Activated naive CD4-positive, alpha-beta T cell treated with Interleukin-2 at 50 U/mL for 16 hours (primary cell): ENCODE data around the gene EPB41L5.
A peak's percentile ranks its signal among the peaks of the same experiment; 100 is the strongest.
"Not testable (repeated sequence)": the region's sequence is repeated elsewhere in the genome, so short reads cannot be mapped to it uniquely, and the experiment has no call there.

Experiments
- DNase-seq: peaks from one replicate; pipeline ENCODE4 v3.0.0-alpha.2; 2020

The EPB41L5 gene

DNA sequence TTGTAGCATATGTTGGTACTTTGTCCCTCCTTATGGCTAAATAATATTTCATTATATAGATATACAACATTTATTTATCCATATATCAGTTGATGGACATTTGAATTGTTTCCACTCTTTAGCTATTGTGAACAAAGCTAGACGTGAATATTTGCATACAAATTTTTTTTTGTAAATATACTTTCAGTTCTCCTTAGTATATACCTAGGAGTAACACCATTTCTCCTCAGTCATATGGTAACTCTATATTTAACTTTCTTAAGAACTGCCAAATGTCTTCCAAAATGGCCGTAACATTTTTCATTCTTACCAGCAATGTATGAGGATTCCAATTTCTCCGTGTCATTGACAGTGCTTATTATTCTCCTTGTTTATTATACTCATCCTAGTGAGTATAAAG, 135.8 kb downstream of the EPB41L5 start:
- no peak for DNase-seq

DNA sequence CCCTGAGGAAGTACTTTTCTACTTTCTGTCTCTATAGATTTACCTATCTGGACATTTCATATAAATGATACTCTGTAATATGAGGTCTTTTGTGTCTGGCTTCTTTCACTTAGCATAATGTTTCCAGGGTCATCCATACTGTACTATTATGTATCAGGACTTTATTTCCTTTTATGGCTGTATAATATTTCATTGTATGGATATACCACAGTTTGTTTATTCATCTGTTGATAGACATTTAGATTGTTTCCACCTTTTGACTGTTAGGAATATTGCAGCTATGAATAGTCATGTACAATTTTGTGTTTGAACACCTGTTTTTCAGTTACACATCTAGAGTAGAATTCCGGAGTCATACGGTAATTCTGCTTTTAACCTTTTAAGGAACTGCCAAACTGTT, 136.5 kb downstream of the EPB41L5 start:
- no peak for DNase-seq

DNA sequence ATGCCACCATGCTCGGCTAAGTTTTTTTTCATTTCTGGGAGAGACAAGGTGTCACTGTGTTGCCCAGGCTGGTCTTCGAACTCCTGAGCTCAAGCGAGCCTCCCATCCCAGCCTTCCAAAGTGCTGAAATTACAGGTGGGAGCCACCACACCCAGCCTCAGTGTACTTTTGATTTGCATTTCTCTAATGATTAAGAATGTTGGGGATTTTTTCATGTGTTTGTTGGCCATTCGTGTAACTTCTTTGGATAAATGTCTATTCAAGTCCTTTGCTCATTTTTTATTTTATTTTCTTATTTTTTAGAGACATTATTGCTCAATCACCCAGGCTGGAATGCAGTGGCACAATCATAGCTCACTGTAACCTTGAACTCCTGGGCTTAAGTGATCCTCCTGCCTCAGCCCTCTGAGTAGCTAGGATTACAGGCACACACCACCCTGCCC, 137.2 kb downstream of the EPB41L5 start:
- no peak for DNase-seq

DNA sequence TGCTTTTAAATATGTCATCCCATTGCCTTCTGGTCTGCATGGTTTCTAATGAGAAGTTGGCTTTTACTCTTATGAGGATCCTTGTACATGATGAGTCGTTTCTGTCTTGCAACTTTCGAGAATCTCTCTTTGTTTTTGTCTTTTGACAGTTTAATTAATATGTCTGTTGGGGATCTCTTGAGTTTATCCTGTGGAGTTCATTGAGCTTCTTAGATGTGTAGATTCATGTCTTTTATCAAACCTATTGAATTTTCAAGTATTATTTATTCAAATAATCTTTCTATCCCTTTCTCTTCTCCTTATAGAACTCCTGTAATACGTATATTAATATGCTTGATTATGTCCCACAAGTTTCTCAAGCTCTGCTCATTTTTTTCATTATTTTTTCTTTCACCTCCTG, 142.4 kb downstream of the EPB41L5 start:
- no peak for DNase-seq

DNA sequence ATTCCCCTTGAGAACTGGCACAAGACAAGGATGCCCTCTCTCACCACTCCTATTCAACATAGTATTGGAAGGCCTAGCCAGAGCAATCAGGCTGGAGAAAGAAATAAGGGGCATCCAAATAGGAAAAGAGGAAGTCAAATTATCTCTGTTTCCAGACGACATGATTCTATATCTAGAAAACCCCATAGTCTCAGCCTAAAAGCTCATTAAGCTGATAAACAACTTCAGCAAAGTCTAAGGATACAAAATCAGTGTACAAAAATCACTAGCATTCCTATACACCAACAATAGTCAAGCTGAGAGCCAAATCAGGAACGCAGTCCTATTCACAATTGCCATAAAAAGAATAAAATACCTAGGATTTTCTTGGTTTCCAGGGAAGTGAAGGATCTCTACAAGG, 145.8 kb downstream of the EPB41L5 start:
- DNase-seq: not testable (repeated sequence)

DNA sequence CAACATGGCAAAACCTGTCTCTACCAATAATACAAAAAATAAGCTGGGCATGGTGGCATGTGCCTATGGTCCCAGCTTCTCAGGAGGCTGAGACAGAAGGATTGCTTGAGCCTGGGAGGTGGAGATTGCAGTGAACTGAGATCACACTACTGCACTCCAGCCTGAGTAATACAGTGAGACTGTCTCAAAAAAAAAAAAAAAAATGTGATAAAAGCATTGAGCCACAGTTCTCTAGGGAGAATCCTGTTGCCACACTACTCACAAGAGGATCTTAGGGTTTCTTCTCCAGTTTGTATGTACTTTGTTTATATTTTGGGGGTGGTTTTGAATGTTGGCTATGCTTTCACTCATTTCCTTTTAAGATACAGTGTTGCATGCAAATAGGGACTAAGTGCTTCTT, 148.3 kb downstream of the EPB41L5 start:
- DNase-seq: no peak

DNA sequence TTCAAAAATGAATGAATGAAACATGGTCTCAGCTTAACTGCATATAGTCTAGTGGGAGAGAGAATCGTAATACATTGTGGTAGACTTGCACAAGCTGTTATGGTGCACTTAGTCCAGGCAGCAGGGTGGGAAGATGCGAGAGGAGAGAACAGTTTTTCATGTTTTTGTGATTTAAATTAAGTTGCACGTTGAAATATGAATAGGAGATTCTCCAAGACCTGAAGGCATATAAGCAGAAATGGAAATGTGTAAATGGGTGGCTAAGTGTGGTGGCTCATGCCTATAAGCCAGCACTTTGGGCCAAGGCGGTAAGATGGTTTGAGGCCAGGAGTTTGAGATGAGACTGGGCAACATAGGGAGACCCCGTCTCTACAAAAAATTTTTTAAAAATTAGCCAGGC, 149.8 kb downstream of the EPB41L5 start:
- DNase-seq: no peak

DNA sequence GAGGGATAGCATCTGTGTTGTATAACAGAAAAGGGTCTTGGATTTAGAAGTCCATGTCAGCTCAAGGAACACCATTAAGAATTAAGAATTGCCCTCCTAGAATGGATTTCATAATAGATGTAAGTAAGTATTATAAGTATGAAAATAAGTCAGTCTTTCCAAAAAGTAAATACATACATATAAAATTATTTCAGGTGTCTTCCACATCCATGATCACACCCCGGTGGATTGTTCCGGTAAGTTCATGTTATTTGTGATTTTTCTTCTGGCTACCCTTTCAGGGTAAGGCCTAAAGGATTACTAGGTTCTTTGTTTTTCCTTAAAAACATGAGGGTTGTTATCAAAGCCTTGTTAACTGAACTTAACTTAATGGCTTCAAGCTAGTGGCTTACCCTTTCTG, 154.4 kb downstream of the EPB41L5 start:
- DNase-seq: no peak

DNA sequence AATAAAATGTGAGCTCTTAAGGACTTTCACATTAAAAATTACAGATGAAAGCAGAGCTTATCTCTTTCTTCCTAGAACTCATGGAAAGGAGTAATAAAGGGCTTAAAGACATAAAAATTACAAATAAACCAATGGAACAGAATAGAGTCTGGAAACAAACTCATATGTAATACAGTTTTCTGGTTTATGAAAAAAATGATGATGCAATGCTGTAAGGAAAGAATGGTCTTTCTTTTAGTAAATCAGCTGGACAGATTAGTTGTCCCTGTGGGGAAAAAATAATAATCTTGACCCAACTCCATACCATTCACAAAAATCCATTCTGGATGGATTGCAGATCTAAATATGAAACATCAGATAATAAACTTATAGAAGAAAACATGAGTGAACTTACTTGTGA, 156.1 kb downstream of the EPB41L5 start:
- no peak for DNase-seq

DNA sequence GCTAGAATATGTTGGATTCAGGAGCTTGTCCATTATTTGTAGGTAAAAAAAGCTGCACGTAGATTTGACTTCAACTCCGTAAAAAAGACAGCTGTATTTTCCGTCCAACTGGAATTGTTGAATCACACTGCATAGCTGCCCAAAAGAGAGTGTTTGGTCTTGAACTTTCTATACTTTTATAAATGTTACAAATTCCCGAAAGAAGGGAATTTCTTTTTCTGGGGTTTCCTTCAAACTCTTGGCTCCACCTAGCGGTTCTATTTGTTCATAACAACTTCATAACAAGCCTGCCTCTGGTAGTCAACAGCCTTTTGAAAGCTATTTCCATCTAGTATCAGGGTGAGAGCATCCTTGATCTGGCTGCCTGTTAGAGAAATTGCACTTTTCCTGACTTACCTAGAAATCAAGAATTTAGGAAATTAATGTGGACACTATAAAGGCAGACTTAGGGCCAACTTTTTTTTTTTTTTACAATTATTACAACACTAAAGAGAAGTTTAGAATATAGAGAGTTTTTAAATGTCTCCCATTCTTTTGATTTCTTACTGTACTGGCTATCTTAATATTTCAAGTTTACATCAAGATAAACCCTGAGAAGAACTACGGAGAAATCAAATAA, 162.2 kb downstream of the EPB41L5 start:
- DNase-seq: no peak

DNA sequence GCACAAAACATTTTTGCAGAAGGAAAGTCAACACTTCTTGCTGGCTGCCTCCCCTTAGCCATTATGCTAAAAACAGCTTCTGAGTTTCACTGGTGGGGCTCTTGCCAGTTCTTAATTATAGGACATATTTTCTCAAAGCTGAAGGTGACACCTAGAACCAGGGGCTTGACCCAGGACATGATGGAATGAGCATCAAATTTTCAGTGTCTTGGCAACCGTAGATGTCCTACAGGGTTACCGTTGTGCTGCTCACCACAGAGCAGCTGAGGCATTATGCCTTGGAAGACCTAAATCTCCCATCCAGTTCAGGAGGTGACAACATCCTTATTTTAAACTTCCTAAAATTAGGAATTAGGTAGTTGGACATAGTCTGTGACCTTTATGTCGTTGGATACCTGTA, 163.6 kb downstream of the EPB41L5 start:
- DNase-seq: no peak

DNA sequence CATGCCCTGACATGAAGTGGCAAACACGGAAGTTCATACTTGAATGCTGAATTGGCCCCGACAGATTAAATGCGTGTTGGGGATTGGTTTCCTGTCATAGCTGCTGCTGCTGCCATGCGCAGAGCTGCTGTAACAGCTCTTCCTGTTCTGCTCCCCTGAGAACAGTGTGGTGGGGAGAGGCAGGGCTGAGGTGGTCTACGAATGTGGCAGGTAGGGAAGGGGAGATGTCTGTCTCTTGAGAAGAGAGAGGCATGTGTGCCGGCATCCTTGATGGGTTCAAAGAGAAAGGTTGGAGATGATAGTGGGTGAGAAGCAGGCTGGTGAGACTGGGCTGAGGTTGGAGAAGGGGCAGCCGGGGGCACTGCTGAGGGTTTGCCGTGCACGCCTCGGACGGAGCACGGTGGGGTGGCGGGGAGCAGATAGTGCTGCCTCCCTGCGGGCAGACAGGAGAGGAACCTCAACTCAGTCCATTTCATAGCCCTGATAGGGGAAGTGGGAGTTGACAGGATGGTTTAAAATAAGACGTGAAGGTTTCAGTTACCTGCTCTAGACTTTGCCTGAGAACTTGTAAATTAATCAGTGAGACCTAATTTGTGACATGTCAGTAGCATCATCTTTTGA, 164.2 kb downstream of the EPB41L5 start:
- peak; percentile 78 for DNase-seq

DNA sequence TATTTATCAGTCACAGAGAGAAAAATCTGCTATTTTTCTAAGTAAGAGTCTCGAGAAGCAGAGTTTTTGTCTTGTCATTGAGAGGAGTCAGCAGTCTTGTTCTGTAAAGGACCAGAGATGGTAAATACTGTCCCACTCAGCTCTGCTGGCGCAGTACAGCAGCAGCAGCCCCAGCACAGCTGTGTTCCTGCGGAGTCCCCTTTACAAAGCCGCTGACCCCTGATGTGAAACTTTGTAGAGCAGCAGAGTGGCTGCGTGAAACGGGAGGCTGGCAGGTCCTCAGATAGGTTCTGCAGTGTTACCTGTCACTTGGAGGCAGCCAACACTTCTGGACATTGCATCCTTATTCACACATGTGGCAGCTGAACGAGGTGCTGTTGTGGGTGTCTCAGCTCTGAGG, 165.1 kb downstream of the EPB41L5 start:
- no peak for DNase-seq

DNA sequence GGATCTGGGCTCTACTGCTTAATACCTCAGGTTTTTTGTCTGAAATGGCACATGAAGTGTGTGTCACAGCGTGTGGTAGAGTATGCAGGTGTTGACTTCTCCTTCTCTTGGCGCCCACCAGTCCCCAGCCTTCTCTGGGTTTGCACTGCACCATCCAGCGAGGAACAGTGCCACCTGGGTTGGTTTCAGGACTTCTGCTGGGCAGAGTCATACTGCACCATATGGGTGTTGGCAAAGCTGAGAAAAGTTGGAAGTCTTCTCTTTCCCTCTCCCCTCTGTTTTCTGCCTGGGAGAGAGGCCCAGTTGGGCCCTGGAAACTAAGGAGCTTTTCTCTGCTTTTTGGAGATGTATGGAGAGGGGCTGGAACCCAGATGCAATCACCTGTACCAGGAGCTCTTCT, 166.5 kb downstream of the EPB41L5 start:
- no peak for DNase-seq

DNA sequence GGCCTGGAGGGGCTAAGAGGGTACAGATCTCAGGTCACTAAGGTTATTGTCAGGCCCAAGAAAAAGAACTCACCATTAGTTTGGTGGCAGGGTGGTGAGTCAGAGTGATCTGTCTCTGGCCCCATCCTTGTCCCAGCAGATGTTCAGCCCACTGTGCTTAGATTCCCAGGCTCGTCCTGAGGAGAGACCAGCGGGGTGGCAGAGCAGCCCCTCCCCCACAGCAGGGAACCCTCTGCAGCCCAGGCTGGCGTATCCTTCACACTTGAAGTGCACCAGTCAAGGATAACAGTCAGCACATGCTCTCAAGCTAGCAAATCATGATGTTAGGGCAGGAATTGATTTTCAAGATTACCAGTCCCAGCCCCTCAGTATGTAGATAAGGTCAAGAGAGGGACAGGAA, 167.2 kb downstream of the EPB41L5 start:
- no peak for DNase-seq

DNA sequence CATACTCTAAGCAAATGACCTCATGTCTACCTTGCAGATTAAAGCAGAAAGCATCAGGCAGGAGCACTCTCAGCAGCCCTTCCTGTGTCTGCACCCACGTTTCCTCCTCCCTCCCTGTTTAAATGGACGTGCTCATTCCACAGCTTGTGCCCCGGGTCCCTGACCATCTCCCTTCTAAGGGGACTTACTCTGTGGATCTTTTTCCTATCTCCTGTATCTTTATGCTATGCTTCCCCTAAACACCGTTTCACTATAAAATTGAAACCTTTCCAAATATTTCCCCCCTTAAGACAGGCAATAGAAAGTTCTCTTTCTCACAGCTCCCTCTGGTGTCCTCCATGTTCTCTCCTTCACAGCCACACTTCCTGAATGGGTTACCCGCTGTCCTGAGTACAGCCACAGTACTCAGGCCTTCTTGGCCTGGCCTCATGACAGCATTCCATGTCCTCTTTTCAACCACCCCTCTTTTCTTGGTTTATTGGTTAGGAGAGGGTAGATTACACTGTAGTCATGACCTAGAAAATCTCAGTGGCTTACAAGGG, 169.2 kb downstream of the EPB41L5 start:
- DNase-seq: no peak

DNA sequence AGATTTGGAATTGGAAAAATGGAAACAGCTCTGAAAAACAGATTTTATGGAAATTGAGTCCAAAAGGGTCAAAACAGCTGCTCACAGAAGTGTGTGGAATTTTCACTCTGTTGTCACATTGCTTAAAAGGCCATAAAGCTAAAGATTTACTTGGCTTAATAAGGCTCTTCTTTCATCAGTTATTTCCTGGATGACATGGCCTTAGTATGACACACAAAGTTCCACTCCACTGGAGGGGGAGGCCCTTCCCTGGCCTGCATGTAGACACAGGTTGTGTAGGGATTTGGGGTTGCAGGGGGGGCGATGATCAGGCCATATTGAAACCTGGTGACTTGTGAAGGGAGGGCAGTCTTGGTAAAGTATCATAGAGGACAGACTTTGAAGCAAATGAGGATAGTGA, 176.3 kb downstream of the EPB41L5 start:
- no peak for DNase-seq

DNA sequence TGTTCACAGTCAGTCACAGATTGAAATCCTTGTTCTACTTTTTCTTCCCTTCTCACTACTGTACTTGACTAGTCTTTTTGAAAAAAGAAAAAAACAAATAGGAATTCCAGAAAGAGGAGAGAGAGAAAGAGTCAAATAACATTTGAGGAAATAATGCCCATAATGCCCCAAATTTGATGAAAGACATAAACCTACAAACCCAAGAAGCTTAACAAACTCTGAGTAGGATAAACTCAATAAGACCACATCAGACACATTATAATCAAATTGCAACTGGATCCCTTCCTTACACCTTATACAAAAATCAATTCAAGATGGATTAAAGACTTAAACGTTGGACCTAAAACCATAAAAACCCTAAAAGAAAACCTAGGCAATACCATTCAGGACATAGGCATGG, 179.4 kb downstream of the EPB41L5 start:
- no peak for DNase-seq

DNA sequence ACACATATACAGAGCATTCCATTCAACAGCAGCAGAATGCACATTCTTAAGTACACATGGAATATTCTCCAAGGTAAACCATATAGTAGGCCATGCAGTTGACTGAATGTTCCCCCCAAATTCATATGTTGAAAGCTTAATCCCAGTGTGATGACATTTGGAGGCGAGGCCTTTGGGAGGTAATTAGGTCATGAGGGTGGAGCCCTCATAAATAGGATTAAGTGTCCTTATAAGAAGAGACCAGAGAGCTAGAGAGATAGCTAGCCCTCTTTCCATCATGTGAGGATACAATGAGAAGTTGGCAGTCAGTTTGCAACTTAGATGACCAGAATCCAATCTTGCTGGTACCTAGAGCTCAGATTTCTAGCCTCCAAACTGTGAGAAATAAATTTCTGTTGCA, 182.7 kb downstream of the EPB41L5 start:
- DNase-seq: no peak

DNA sequence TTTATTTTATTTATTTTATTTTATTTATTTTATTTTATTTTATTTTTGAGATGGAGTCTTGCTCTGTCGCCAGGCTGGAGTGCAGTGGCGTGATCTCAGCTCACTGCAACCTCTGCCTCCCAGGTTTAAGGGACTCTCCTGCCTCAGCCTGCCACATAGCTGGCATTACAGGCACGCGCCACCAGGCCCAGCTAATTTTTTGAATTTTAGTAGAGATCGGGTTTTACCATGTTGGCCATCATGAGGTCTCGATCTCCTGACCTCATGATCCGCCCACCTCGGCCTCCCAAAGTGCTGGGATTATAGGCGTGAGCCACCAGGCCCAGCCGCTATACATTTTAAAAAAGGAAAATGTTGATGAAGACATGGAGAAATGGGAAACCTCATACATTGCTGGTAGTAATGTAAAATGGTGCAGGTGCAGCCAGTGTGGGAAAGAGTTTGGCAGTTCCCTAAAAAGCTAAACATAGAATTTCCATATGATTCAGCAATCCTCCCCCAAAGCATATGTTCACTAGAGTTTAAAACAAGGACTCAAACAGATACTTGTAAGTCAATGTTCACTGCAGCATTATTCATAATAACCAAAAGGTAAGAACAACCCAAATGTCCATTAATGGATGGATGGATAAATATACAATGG, 187.1 kb downstream of the EPB41L5 start:
- DNase-seq: not testable (repeated sequence)

DNA sequence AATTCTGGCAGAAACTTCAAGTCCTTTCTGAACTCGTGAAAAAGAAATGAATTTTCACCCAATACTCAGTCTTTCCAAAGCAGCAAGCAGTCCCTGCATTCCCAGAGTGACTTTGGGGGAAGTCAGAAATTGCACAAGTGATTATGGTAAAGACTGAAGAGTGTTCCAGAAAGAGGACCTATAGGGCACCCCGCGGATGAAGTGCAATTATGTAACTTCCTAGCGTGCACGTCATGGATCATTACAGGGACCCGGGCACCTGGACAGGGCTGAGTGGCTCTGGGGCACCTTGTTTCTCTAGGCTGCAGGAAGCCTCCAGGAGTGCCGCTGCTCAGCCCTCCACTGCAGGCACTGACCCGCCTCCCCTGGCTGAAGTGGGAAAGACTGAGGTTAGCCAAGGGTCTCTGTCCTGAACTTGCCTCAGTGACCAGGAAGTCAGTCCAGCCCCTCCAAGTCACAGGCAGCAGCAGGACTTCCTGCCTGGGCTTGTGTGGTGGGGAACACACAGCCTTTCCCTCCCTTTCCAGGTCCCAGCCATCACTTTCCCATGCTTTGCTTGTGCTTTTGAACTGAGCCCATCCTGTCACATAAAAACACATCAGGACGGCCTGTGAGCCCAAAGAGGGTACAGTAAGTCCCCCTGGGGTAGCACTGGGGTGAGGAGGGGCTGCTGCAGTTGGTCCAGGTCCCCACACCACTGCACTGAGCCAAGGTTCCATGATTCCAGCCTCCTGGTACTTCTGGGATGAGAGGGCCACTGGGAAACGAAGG, 190.6 kb downstream of the EPB41L5 start:
- no peak for DNase-seq

DNA sequence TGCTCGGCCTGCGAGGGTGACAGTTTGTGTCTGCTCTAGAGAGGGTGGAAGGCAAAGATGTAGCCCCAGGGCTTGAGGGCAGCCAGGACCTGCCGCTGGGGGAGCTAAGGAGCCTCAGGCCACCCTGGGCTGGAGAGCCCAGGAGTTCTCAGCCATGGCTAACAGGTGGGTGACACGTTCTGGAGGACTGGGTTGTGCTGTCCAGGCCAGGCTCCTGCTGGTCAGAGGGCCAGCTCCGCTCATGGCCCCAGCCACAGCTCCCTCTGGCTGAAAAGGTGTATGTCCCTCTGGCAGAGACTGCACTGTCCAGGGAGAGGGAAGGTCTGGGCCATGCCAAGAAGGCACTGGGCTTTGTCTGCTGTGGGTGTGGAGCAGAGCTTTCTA, 191.1 kb downstream of the EPB41L5 start:
- no peak for DNase-seq

DNA sequence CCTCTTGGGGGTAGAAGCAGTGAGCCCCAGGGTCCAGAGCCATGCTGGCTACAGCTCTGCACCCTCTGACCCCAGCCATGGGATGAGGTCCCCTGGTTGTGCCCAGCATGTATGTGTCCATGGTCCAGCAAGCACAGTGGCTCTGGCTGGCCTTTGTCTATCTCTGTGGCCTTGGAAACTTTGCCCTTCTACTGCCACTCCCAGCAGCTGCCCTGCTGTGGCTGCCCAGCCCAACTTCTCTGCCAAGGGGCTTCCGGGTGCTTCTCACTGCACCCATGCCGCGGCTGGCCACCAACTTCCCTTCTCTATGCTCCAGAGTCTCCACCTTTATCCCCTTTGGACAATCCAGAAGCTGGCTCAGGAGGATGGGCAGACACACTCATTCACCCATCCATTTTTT, 191.5 kb downstream of the EPB41L5 start:
- DNase-seq: no peak
